ENCODE data around the gene NMNAT2.

The NMNAT2 gene

GRCh38 chr1:183251101-183251958 lies 166.8 kb downstream of the NMNAT2 start:
- Histone ChIP-seq H3K4me2 (ENCODE audit: low read length) (no peak overlapping the region), H3K36me3 (ENCODE audit: insufficient read depth, low read length) (no peaks in the 10 kb centered on the region), H3K27ac (ENCODE audit: low read depth, low read length, poor library complexity, severe bottlenecking) (no peak overlapping the region), H3K4me3 (ENCODE audit: low read depth, low read length, poor library complexity, severe bottlenecking) (no peak overlapping the region), H3K9ac (ENCODE audit: low read length) (no peak overlapping the region), H3K4me1 (ENCODE audit: insufficient read depth, low read length, severe bottlenecking) (no peaks in the 10 kb centered on the region), H3K9me2 (ENCODE audit: low read depth, low read length) (no peaks in the 10 kb centered on the region), H3K9me3 (ENCODE audit: low read length) (peaks cover 4% of the 10 kb centered on the region), H2AFZ (ENCODE audit: low read length) (no peak overlapping the region), H3K27me3 (ENCODE audit: insufficient read depth, low read length) (peaks cover 2% of the 10 kb centered on the region; the same call in 1 of the 2 replicates), H3K79me2 (ENCODE audit: insufficient read depth, low read length) (no peaks in the 10 kb centered on the region), H3F3A (ENCODE audit: insufficient read depth, low read length) (no peaks in the 10 kb centered on the region), H4K20me1 (ENCODE audit: insufficient read depth, low read length) (no peaks in the 10 kb centered on the region)
- TF ChIP-seq CTCF (IDR thresholded peaks at IDR 0.05; ENCODE audit: low read length) (no peak), EZH2 (IDR thresholded peaks at IDR 0.05; ENCODE audit: borderline replicate concordance, low read length) (no peak)

GRCh38 chr1:183249941-183250452 lies 168.2 kb downstream of the NMNAT2 start:
- Histone ChIP-seq H3K9me3 (ENCODE audit: low read length) (peaks cover under 1% of the 10 kb centered on the region; the same call in 1 of the 2 replicates), H3K4me3 (ENCODE audit: low read depth, low read length, poor library complexity, severe bottlenecking) (no peak overlapping the region), H2AFZ (ENCODE audit: low read length) (no peak overlapping the region), H3K4me1 (ENCODE audit: insufficient read depth, low read length, severe bottlenecking) (no peaks in the 10 kb centered on the region), H3K36me3 (ENCODE audit: insufficient read depth, low read length) (no peaks in the 10 kb centered on the region), H4K20me1 (ENCODE audit: insufficient read depth, low read length) (no peaks in the 10 kb centered on the region), H3K79me2 (ENCODE audit: insufficient read depth, low read length) (no peaks in the 10 kb centered on the region), H3K4me2 (ENCODE audit: low read length) (no peak overlapping the region), H3F3A (ENCODE audit: insufficient read depth, low read length) (no peaks in the 10 kb centered on the region), H3K27me3 (ENCODE audit: insufficient read depth, low read length) (peaks cover 2% of the 10 kb centered on the region; the same call in 1 of the 2 replicates), H3K9ac (ENCODE audit: low read length) (no peak overlapping the region), H3K27ac (ENCODE audit: low read depth, low read length, poor library complexity, severe bottlenecking) (no peak overlapping the region), H3K9me2 (ENCODE audit: low read depth, low read length) (no peaks in the 10 kb centered on the region)
- no peak for TF ChIP-seq EZH2 (IDR thresholded peaks at IDR 0.05; ENCODE audit: borderline replicate concordance, low read length)
- no peak for TF ChIP-seq CTCF (IDR thresholded peaks at IDR 0.05; ENCODE audit: low read length)

GRCh38 chr1:183248989-183249691 lies 169.0 kb downstream of the NMNAT2 start:
- TF ChIP-seq CTCF (IDR thresholded peaks at IDR 0.05; ENCODE audit: low read length) (no peak), EZH2 (IDR thresholded peaks at IDR 0.05; ENCODE audit: borderline replicate concordance, low read length) (no peak)
- H3K27ac ChIP-seq (ENCODE audit: low read depth, low read length, poor library complexity, severe bottlenecking): no peak overlapping the region
- no peaks in the 10 kb centered on the region for H3K9me2 ChIP-seq (ENCODE audit: low read depth, low read length)
- no peak overlapping the region for H3K4me3 ChIP-seq (ENCODE audit: low read depth, low read length, poor library complexity, severe bottlenecking)
- no peak overlapping the region for H2AFZ ChIP-seq (ENCODE audit: low read length)
- peaks cover 2% of the 10 kb centered on the region; the same call in 1 of the 2 replicates for H3K27me3 ChIP-seq (ENCODE audit: insufficient read depth, low read length)
- no peaks in the 10 kb centered on the region for H3K4me1 ChIP-seq (ENCODE audit: insufficient read depth, low read length, severe bottlenecking)
- no peaks in the 10 kb centered on the region for H3F3A ChIP-seq (ENCODE audit: insufficient read depth, low read length)
- no peaks in the 10 kb centered on the region for H3K79me2 ChIP-seq (ENCODE audit: insufficient read depth, low read length)
- H3K4me2 ChIP-seq (ENCODE audit: low read length): no peak overlapping the region
- no peak overlapping the region for H3K9ac ChIP-seq (ENCODE audit: low read length)
- no peaks in the 10 kb centered on the region for H3K9me3 ChIP-seq (ENCODE audit: low read length)
- no peaks in the 10 kb centered on the region for H3K36me3 ChIP-seq (ENCODE audit: insufficient read depth, low read length)
- H4K20me1 ChIP-seq (ENCODE audit: insufficient read depth, low read length): no peaks in the 10 kb centered on the region

Measured in OCI-LY1 (cell line).